ENCODE measurements around the gene CEP95. TPM values are rescaled to one million over a fixed set of nuclear protein-coding genes. Genes with fewer than 3 reads are reported as not detected.

Gene CEP95
- total RNA-seq, 1 experiment from 2014 or later: 77.0 TPM

GRCh38 chr17:64579917-64580316, 73.1 kb downstream of the CEP95 start:
- intact Hi-C loops (cut with micrococcal nuclease): no loop called here
- TSS peak; percentile 12 for BruUV-seq (replicated peaks)
- no peaks in the 10 kb centered on the region for H3K9me2 ChIP-seq (ENCODE audit: insufficient read depth)
- ChIA-PET RAD21 (ENCODE audit: low non-redundant PET in 1 of 2, low total read pairs in 2 of 2, uncharacterized antibody in 2 of 2, unreplicated experiment in 2 of 2) (no interaction called here), CTCF (interaction anchor here (1.0 to 1.4 kb wide), 2 partner anchors 23 to 70 kb away, joined by 3 read pairs; no protein-coding TSS in a partner anchor), POLR2A (no interaction called here)
- no peaks in the 10 kb centered on the region for H3K4me1 ChIP-seq (ENCODE audit: control insufficient read depth in 1 of 2, insufficient read depth in 2 of 2, low read length in 2 of 2)
- no peak overlapping the region for H2AFZ ChIP-seq (ENCODE audit: low read depth, low read length, poor library complexity, severe bottlenecking)
- H3K4me2 ChIP-seq (ENCODE audit: low read length): no peak overlapping the region
- no peaks in the 10 kb centered on the region for H3K9me3 ChIP-seq (ENCODE audit: control insufficient read depth in 1 of 2, insufficient read depth in 1 of 2, low read depth in 1 of 2, low read length in 2 of 2)
- H3K79me2 ChIP-seq (ENCODE audit: insufficient read depth, low read length): peaks cover 67% of the 10 kb centered on the region
- no peak overlapping the region for H3K9ac ChIP-seq (ENCODE audit: low read length)
- no peak for ATAC-seq
- H4K20me1 ChIP-seq (ENCODE audit: insufficient read depth): peaks cover 7% of the 10 kb centered on the region; the same call in 1 of the 2 replicates
- no peak overlapping the region for H3K27ac ChIP-seq (ENCODE audit: low read depth, low read length)
- H3K27me3 ChIP-seq (ENCODE audit: insufficient read depth, low read length): no peaks in the 10 kb centered on the region
- no peak overlapping the region for H3K4me3 ChIP-seq (replicated peaks in 1 of 2; ENCODE audit: low read depth in 1 of 2, low read length in 2 of 2)
- no peak for DNase-seq (ENCODE audit: low read depth, low spot score)
- H3K36me3 ChIP-seq (ENCODE audit: control insufficient read depth in 1 of 2, insufficient read depth in 2 of 2, low read length in 2 of 2): peaks cover 60 to 70% of the 10 kb centered on the region in 2 experiments
- TF ChIP-seq RAD21 (IDR thresholded peaks at IDR 0.05; ENCODE audit: low read depth): 0 out of 2 replicates have a peak, but pooled peaks have one; percentile 3
- no peak for TF ChIP-seq EGR1 (IDR thresholded peaks at IDR 0.05; ENCODE audit: low read depth)

- Histone ChIP-seq H3K4me2 (ENCODE audit: low read length) (no peak overlapping the region), H3K27me3 (ENCODE audit: insufficient read depth, low read length) (no peaks in the 10 kb centered on the region), H3K4me1 (ENCODE audit: control insufficient read depth in 1 of 2, insufficient read depth in 2 of 2, low read length in 2 of 2) (no peaks in the 10 kb centered on the region), H4K20me1 (ENCODE audit: insufficient read depth) (peaks cover 13% of the 10 kb centered on the region; the same call in 1 of the 2 replicates), H2AFZ (ENCODE audit: low read depth, low read length, poor library complexity, severe bottlenecking) (no peak overlapping the region), H3K27ac (ENCODE audit: low read depth, low read length) (no peak overlapping the region), H3K9me3 (ENCODE audit: control insufficient read depth in 1 of 2, insufficient read depth in 1 of 2, low read depth in 1 of 2, low read length in 2 of 2) (no peaks in the 10 kb centered on the region), H3K79me2 (ENCODE audit: insufficient read depth, low read length) (peaks cover 68% of the 10 kb centered on the region), H3K4me3 (replicated peaks in 1 of 2; ENCODE audit: low read depth in 1 of 2, low read length in 2 of 2) (no peak overlapping the region), H3K36me3 (ENCODE audit: control insufficient read depth in 1 of 2, insufficient read depth in 2 of 2, low read length in 2 of 2) (peaks cover 64 to 74% of the 10 kb centered on the region in 2 experiments), H3K9ac (ENCODE audit: low read length) (no peak overlapping the region), H3K9me2 (ENCODE audit: insufficient read depth) (no peaks in the 10 kb centered on the region)
- ChIA-PET RAD21 (ENCODE audit: low non-redundant PET in 1 of 2, low total read pairs in 2 of 2, uncharacterized antibody in 2 of 2, unreplicated experiment in 2 of 2) (no interaction called here), POLR2A (interaction anchor here (1.7 kb wide), 1 partner anchor 9 kb away, joined by 4 read pairs; no protein-coding TSS in a partner anchor), CTCF (interaction anchor here (1.0 to 1.4 kb wide), 2 partner anchors 22 to 69 kb away, joined by 3 read pairs; no protein-coding TSS in a partner anchor)
- no TSS peak for BruUV-seq (replicated peaks)
- TF ChIP-seq ZNF274 (IDR thresholded peaks at IDR 0.05; ENCODE audit: low read depth, low read length): no peak
- no peak for TF ChIP-seq EGR1 (IDR thresholded peaks at IDR 0.05; ENCODE audit: low read depth)
- no peak for TF ChIP-seq CBX3 (IDR thresholded peaks at IDR 0.05; ENCODE audit: low read depth)
- TF ChIP-seq POLR2A (IDR thresholded peaks at IDR 0.05; ENCODE audit: borderline replicate concordance, extremely low read depth, insufficient read depth, insufficient read length): no peak
- TF ChIP-seq MAX (IDR thresholded peaks at IDR 0.05): no peak
- no peak for TF ChIP-seq FOSL1 (IDR thresholded peaks at IDR 0.05; ENCODE audit: low read depth)
- no peak for TF ChIP-seq SP1 (IDR thresholded peaks at IDR 0.05; ENCODE audit: low read depth)
- TF ChIP-seq YY1 (IDR thresholded peaks at IDR 0.05; ENCODE audit: extremely low read depth, insufficient replicate concordance, low read depth, low read length): no peak
- no peak for TF ChIP-seq EZH2phosphoT487 (IDR thresholded peaks at IDR 0.05; ENCODE audit: borderline replicate concordance)
- TF ChIP-seq CEBPB (IDR thresholded peaks at IDR 0.05; ENCODE audit: low read depth): no peak
- DNase-seq (ENCODE audit: low read depth, low spot score): no peak
- intact Hi-C loops (cut with micrococcal nuclease): no loop called here
- no peak; the same call in 1 of the 2 replicates for ATAC-seq
Observed at GRCh38 chr17:64580384-64581315, 73.9 kb downstream of the CEP95 start.

Data from HCT116 (cell line).